Activated naive CD4-positive, alpha-beta T cell treated with anti-CD3 and anti-CD28 coated beads, Interleukin-2, amount 10 ng/mL, durations not matched to agents 7 days and 5 days (primary cell): ENCODE data around the gene NFIC.

Experiments used
- CTCF ChIA-PET: fragments of 350-600 bp; sonication (Branson Sonifier 250); formaldehyde crosslinking; loops from one replicate; lab custom pipeline; 2021; ENCODE audit warnings: antibody characterized with exemption; lab: Charles Lee
- DNase-seq: peaks from one replicate; pipeline ENCODE4 v3.0.0-alpha.2; 2020
- H3K27ac Mint-ChIP-seq: one replicate; pipeline ENCODE4 v1.8.0; 2021; ENCODE audit warnings: mild to moderate bottlenecking, moderate library complexity, mixed read lengths
- H3K27me3 Mint-ChIP-seq: one replicate; pipeline ENCODE4 v1.8.0; 2021; ENCODE audit warnings: mild to moderate bottlenecking, mixed read lengths
- H3K36me3 Mint-ChIP-seq: one replicate; pipeline ENCODE4 v1.8.0; 2021; ENCODE audit warnings: mixed read lengths
- H3K4me1 Mint-ChIP-seq: one replicate; pipeline ENCODE4 v1.8.0; 2021; ENCODE audit warnings: mixed read lengths
- H3K4me3 Mint-ChIP-seq: one replicate; pipeline ENCODE4 v1.8.0; 2021; ENCODE audit warnings: mild to moderate bottlenecking, moderate library complexity, mixed read lengths
- H3K9me3 Mint-ChIP-seq: one replicate; pipeline ENCODE4 v1.8.0; 2021; ENCODE audit warnings: mixed read lengths

Gene NFIC

GRCh38 chr19:3518255-3518654, 151.9 kb downstream of the NFIC start:
- DNase-seq: no peak
- H3K36me3 Mint-ChIP-seq: peaks cover 14% of the 10 kb centered on the region
- no peak overlapping the region for H3K27ac Mint-ChIP-seq
- no peaks in the 10 kb centered on the region for H3K9me3 Mint-ChIP-seq
- CTCF ChIA-PET: interaction anchor here (0.6 to 1.1 kb wide), 2 partner anchors 91 to 100 kb away, joined by 3 read pairs; no protein-coding TSS in a partner anchor
- H3K27me3 Mint-ChIP-seq: no peaks in the 10 kb centered on the region
- H3K4me1 Mint-ChIP-seq: peaks cover 29% of the 10 kb centered on the region
- H3K4me3 Mint-ChIP-seq: no peak overlapping the region

DNA sequence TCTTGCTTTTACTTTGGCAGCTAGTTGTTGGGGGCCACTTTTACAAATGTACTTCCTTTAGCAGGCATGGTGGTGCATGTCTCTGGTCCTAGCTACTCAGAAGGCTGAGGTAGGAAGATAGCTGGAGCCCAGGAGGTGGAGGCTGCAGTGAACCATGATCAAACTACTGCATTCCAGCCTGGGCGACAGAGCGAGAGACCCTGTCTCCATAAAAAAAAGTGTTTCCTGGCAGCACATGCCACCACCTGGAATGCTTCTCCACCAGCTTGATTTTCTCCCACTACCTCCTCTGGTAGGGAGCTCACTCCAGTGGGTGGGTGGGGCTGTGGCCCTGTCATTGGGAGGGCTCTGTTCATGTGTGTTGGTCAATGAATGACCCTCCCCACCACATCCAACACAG, 152.3 kb downstream of the NFIC start:
- H3K4me3 Mint-ChIP-seq: no peak overlapping the region
- peaks cover 14% of the 10 kb centered on the region for H3K36me3 Mint-ChIP-seq
- H3K9me3 Mint-ChIP-seq: no peaks in the 10 kb centered on the region
- no peaks in the 10 kb centered on the region for H3K27me3 Mint-ChIP-seq
- CTCF ChIA-PET: interaction anchor here (0.6 to 1.1 kb wide), 2 partner anchors 90 to 100 kb away, joined by 3 read pairs; no protein-coding TSS in a partner anchor
- no peak for DNase-seq
- H3K4me1 Mint-ChIP-seq: peaks cover 29% of the 10 kb centered on the region
- no peak overlapping the region for H3K27ac Mint-ChIP-seq
